ENCODE data around the gene CAPN15. TPM values are rescaled to one million over a fixed set of nuclear protein-coding genes. Genes with fewer than 3 reads are reported as not detected.
A peak's percentile ranks its signal among the peaks of the same experiment; 100 is the strongest.

CAPN15 gene
- total RNA-seq, 2 experiments from 2014 or later: 113 to 121 TPM

GRCh38 chr16:560701-561412 lies 33.3 kb downstream of the CAPN15 start:
- H3K36me3 Mint-ChIP-seq: no peaks in the 10 kb centered on the region
- H3K9me3 Mint-ChIP-seq (ENCODE audit: low read depth): no peaks in the 10 kb centered on the region
- H3K27me3 Mint-ChIP-seq: peaks cover 17% of the 10 kb centered on the region

GRCh38 chr16:561413-561794 lies 33.9 kb downstream of the CAPN15 start:
- Mint-ChIP-seq H3K27me3 (peaks cover 17% of the 10 kb centered on the region), H3K36me3 (no peaks in the 10 kb centered on the region), H3K27ac (no peak overlapping the region), H3K9me3 (ENCODE audit: low read depth) (no peaks in the 10 kb centered on the region), H3K4me1 (peaks cover under 1% of the 10 kb centered on the region), H3K4me3 (no peak overlapping the region)
- DNase-seq (no peak), ATAC-seq (no peak)
- CTCF ChIA-PET: no interaction called here

More at GRCh38 chr16:560701-561412, 33.3 kb downstream of the CAPN15 start:
- Mint-ChIP-seq H3K4me3 (no peak overlapping the region), H3K4me1 (no peaks in the 10 kb centered on the region), H3K27ac (no peak overlapping the region)
- ATAC-seq (no peak), DNase-seq (no peak)
- CTCF ChIA-PET: no interaction called here

- Mint-ChIP-seq H3K27me3 (peaks cover 17% of the 10 kb centered on the region), H3K36me3 (no peaks in the 10 kb centered on the region), H3K27ac (no peak overlapping the region), H3K9me3 (ENCODE audit: low read depth) (no peaks in the 10 kb centered on the region), H3K4me1 (peaks cover 7% of the 10 kb centered on the region), H3K4me3 (no peak overlapping the region)
- DNase-seq (no peak), ATAC-seq (no peak)
- CTCF ChIA-PET: no interaction called here
Observed at GRCh38 chr16:561957-562938, 34.7 kb downstream of the CAPN15 start.

DNA sequence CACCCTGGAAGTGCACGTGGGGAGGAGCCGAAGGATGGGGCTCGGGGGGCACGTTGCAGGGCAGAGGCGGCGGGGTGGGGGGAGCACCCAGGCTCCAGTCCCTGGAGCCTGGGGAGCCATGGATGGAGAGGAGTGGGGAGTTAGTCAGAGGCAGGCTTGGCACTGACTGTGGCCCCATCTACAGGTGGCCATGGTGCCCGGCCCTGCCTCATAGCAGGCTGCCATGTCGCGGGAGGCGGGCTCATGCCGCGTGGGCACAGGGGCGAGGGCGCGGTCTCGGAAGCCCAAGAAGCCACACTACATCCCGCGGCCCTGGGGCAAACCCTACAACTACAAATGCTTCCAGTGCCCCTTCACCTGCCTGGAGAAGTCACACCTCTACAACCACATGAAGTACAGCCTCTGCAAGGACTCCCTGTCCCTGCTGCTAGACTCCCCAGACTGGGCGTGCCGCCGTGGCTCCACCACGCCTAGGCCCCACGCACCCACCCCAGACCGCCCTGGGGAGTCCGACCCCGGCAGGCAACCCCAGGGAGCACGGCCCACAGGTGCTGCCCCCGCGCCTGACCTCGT lies 35.6 kb downstream of the CAPN15 start:
- DNase-seq: no peak
- no peak for ATAC-seq
- peaks cover 17% of the 10 kb centered on the region for H3K27me3 Mint-ChIP-seq
- no peak overlapping the region for H3K4me3 Mint-ChIP-seq
- H3K27ac Mint-ChIP-seq: no peak overlapping the region
- peaks cover 8% of the 10 kb centered on the region for H3K4me1 Mint-ChIP-seq
- CTCF ChIA-PET: no interaction called here
- no peaks in the 10 kb centered on the region for H3K9me3 Mint-ChIP-seq (ENCODE audit: low read depth)
- no peaks in the 10 kb centered on the region for H3K36me3 Mint-ChIP-seq

DNA sequence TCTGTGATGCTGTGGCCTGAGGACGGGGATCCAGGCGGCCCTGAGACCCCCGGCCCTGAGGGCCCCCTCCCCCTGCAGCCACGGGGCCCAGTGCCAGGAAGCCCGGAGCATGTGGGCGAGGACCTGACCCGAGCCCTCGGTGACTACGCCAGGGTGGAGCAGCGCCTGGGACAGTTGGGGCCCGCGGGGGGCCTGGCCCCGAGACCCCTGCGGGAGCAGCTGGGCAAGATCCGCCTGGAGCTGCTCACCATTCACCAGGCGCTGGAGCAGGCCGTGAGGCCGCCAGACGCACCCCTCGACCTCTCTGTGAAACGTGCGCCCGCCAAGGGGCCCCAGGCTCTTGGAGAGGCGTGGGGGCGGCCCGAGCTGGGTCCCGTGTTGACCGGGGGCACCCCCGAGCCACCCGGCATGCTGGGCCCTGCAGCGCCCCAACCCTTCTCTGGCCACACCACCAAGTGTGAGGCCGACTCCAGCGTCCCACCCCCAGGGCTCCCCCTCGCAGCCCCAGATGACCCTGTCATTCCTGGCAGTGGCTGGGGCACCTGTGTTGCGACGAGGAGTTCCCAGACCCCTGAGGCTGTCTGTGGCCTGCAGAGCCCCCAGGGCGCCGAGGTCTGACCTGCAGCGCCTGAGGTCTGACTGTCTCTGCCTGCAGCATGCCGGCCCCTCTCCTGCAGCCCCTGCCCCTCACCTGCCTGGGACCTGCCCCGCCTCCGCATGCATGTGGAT lies 37.3 kb downstream of the CAPN15 start:
- no peaks in the 10 kb centered on the region for H3K36me3 Mint-ChIP-seq
- no peaks in the 10 kb centered on the region for H3K9me3 Mint-ChIP-seq (ENCODE audit: low read depth)
- ATAC-seq (no peak), DNase-seq (no peak)
- H3K4me3 Mint-ChIP-seq: no peak overlapping the region
- CTCF ChIA-PET: no interaction called here
- no peak overlapping the region for H3K27ac Mint-ChIP-seq
- H3K4me1 Mint-ChIP-seq: peaks cover 14% of the 10 kb centered on the region
- H3K27me3 Mint-ChIP-seq: peaks cover 8% of the 10 kb centered on the region

GRCh38 chr16:565419-566330 lies 38.2 kb downstream of the CAPN15 start:
- Mint-ChIP-seq H3K4me1 (peaks cover 14% of the 10 kb centered on the region), H3K4me3 (no peak overlapping the region), H3K9me3 (ENCODE audit: low read depth) (no peaks in the 10 kb centered on the region), H3K27me3 (peaks cover 8% of the 10 kb centered on the region), H3K36me3 (no peaks in the 10 kb centered on the region), H3K27ac (no peak overlapping the region)
- ATAC-seq: no peak
- CTCF ChIA-PET: interaction anchor here (1.5 kb wide), 1 partner anchor 17 kb away, joined by 4 read pairs; no protein-coding TSS in a partner anchor
- no peak for DNase-seq

DNA sequence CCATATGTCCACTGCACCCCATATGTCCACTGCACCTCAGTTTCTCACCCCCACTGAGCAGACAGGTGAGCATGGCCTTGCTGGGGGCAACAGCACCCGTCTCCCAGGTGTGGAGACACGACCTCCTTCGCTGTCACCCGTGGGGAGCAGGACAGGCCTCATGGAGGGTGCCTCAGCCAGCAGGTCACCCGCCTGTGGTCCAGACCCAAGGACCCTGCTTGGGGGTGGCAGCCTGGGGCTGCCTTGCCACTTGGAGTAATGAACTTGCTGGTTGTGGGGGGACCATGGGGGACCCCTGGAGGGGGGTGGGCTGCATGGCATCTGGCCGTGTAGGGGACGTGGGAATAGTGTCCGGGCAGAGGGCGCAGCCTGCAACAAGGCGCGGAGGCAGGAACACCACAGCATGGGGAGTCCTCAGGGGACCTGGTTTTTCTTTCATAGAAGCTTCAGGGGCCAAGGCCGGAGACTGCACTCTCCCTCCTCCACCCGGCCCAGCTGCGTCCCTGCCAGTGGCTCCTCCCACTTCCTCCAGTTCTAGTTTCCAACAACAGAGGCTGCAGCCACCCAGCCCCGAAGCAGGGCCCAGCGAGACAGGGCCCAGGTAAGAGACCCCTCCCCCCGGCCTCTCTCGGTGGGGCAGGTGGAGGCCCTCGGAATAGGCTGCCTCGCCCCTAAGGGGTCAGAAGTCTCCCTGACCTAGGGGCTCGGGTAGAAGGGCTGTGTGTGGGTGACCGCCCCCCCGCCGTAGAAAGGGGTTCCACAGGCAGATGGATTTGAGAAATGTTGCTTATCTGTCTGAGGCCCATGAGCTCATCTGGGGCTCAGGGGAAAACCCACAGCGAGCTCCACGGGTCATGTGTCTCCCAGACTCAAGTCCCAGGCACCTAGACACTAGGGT lies 39.2 kb downstream of the CAPN15 start, which contains the start of gene NHLRC4:
Gene NHLRC4 (plus strand): TSS at position 531 of the 898 bp plus-strand sequence. CDS start 1,043 bp downstream, outside the sequence.
- H3K9me3 Mint-ChIP-seq (ENCODE audit: low read depth): no peaks in the 10 kb centered on the region
- CTCF ChIA-PET: interaction anchor here (1.2 to 1.5 kb wide), 2 partner anchors 16 to 81 kb away, joined by 3 to 4 read pairs; no protein-coding TSS in a partner anchor
- peaks cover 23% of the 10 kb centered on the region for H3K4me1 Mint-ChIP-seq
- DNase-seq (peak; percentile 79), ATAC-seq (peak; percentile 52)
- no peaks in the 10 kb centered on the region for H3K36me3 Mint-ChIP-seq
- H3K4me3 Mint-ChIP-seq: peak within 1 kb of the TSS; percentile 33
- H3K27me3 Mint-ChIP-seq: peaks cover 3% of the 10 kb centered on the region
- peak within 1 kb of the TSS; percentile 68 for H3K27ac Mint-ChIP-seq

DNA sequence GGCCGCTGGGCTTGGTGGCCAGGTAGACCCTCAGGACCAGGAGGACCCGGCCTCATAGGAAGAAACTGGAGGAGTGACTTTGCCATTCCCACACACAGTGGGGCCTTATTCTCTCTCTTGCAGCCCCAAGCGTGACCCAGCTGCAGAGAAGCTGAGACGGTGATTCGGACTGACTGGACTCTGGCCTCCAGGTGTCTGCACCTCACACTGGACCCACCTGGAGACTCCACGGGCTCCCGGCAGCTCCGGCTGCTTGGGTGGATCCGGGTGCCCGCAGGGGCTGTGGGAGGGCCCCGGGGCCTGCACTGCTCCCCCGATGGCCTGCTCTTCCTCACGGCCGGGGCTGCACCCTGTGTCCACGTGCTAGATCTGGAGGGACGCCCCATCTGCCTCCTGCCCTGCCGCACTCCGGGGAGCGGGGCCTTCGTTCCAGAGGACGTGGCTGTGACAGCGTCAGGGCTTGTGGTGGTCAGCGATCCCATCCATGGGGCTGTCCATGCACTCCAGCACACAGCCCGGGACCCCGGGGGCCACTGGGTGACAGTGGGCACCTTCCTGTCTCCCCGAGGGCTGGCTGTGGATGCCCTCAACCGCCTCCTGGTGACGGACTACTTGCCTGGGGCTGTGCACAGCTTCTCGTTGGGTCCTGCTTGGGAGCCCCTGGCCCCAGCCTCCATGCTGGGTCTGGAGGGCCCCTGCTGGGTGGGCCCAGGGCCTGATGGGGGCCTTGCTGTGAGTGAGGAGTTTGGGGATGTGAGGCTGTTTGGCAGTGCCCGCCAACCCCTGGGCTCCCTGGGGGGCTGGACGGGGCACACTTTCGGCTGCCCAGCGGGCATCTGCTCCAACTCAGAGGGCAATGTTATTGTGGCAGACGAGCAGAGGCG lies 40.1 kb downstream of the CAPN15 start:
- no peaks in the 10 kb centered on the region for H3K9me3 Mint-ChIP-seq (ENCODE audit: low read depth)
- DNase-seq: no peak
- CTCF ChIA-PET: interaction anchor here (1.2 to 1.5 kb wide), 2 partner anchors 15 to 80 kb away, joined by 3 to 4 read pairs; no protein-coding TSS in a partner anchor
- no peaks in the 10 kb centered on the region for H3K36me3 Mint-ChIP-seq
- peaks cover 23% of the 10 kb centered on the region for H3K4me1 Mint-ChIP-seq
- no peak for ATAC-seq
- peak overlapping the region; percentile 33 for H3K4me3 Mint-ChIP-seq
- H3K27me3 Mint-ChIP-seq: no peaks in the 10 kb centered on the region
- H3K27ac Mint-ChIP-seq: peak overlapping the region; percentile 68

GRCh38 chr16:568401-569258 lies 41.1 kb downstream of the CAPN15 start:
- H3K9me3 Mint-ChIP-seq (ENCODE audit: low read depth): no peaks in the 10 kb centered on the region
- ATAC-seq: no peak
- peak overlapping the region; percentile 91 for H3K27ac Mint-ChIP-seq
- H3K36me3 Mint-ChIP-seq: no peaks in the 10 kb centered on the region
- no peaks in the 10 kb centered on the region for H3K27me3 Mint-ChIP-seq
- CTCF ChIA-PET: interaction anchor here (1.1 kb wide), 1 partner anchor 11 kb away, joined by 3 read pairs; no protein-coding TSS in a partner anchor
- no peak for DNase-seq
- peaks cover 23% of the 10 kb centered on the region for H3K4me1 Mint-ChIP-seq
- peak overlapping the region; percentile 77 for H3K4me3 Mint-ChIP-seq
